OCI-LY3 (cell line): ENCODE results near the gene SECISBP2.

Experiments
- CTCF ChIP-seq: fragments of 200-600, 300-600 bp; sonication (generic); IDR thresholded peaks from 2 replicates; pipeline ENCODE4 v1.5.1; 2014; ENCODE audit warnings: antibody characterized with exemption, low read length, low read depth
- EZH2phosphoT487 ChIP-seq: fragments of 200-600 bp; shearing (Covaris generic); IDR thresholded peaks from 2 replicates; pipeline ENCODE4 v1.6.1; 2018; ENCODE audit warnings: antibody characterized with exemption, mixed run types, low read depth

- TF ChIP-seq CTCF (no peak), EZH2phosphoT487 (no peak)
These were observed 42.7 kb downstream of the SECISBP2 start for GRCh38 chr9:89361031-89361430.
